ENCODE measurements around the gene ASPSCR1. TPM values are rescaled to one million over a fixed set of nuclear protein-coding genes. Genes with fewer than 3 reads are reported as not detected.

Gene ASPSCR1
- total and polyA plus RNA-seq, 10 of the 15 experiments (the other 5 are each of a cell fraction or from before 2014, with no cell fraction given) = 1.5 to 48.4 (median 25.4) TPM

DNA sequence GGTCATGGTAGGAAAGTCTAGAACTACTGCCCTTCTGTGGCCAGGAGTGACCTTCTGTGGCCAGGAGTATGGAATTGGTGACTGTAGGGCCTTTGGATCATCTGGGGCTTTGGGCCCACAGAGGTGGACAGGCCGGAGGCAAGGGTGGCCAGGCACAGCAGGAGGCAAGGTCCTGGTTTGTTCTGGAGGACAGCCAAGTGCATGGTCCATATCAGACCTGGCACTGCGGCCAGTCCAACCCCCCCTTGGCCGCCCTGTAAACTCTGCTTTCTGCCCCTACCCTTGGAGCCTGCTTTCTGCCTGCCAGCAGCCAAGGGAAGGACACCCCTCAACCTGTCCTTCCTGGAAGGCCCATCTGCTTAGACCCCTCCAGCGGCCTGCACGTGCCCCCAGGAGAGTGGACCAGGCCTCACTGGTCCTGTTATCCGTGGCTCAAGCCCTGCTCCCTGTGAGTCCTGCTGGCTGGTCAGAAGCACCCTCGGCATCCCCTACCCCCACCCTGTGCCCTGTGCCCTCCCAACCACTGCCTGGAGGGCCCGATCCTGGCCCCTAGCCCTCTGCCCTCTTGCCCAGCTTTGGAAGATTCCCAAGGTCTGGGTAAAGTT lies 62.4 kb downstream of the ASPSCR1 start:
- DNase-seq (ENCODE audit: low read depth, low spot score) (no peak), FAIRE-seq (no peak), ATAC-seq (no peak)
- in situ Hi-C loops (cut with MboI) (loop anchor here (5.0 kb wide), 1 partner anchor 118 kb away; no protein-coding TSS in a partner anchor), intact Hi-C loops (cut with micrococcal nuclease; ENCODE audit: unreplicated experiment) (loop anchor here (5.0 kb wide), 1 partner anchor 58 kb away; the partner anchor contains the start of gene FASN)
- H3K27me3 ChIP-seq (replicated peaks in 1 of 2; ENCODE audit: control insufficient read depth in 2 of 2, insufficient read depth in 2 of 2, low read length in 1 of 2) = no peaks in the 10 kb centered on the region
- peaks cover 10% of the 10 kb centered on the region for H3K4me1 ChIP-seq (ENCODE audit: control insufficient read depth, insufficient read depth, low read length)
- 65% methylated on average over 8 of the region's 8 CpGs for WGBS (ENCODE audit: insufficient coverage, insufficient replicate concordance, low lambda C conversion rate, missing lambda C conversion rate)
- H2AFZ ChIP-seq (ENCODE audit: control insufficient read depth, low read depth, low read length) = no peak overlapping the region
- H4K20me1 ChIP-seq (ENCODE audit: control insufficient read depth, insufficient read depth) = no peaks in the 10 kb centered on the region
- ChIA-PET CTCF (interaction anchor here (1.4 kb wide), 1 partner anchor 11 kb away, joined by 3 read pairs; no protein-coding TSS in a partner anchor), POLR2A (interaction anchor here (0.7 kb wide), 1 partner anchor 118 kb away, joined by 10 read pairs; no protein-coding TSS in a partner anchor), RAD21 (ENCODE audit: unreplicated experiment) (interaction anchor here (0.7 kb wide), 1 partner anchor 72 kb away, joined by 4 read pairs; no protein-coding TSS in a partner anchor), SMC1A (ENCODE audit: uncharacterized antibody, unreplicated experiment) (no interaction called here)
- no peak overlapping the region for H3K27ac ChIP-seq (ENCODE audit: control insufficient read depth, insufficient read depth)
- H3K9ac ChIP-seq (ENCODE audit: control insufficient read depth, insufficient read depth, low read length) = no peak overlapping the region
- H3K9me3 ChIP-seq (replicated peaks; ENCODE audit: control insufficient read depth, insufficient read depth, low read length) = no peaks in the 10 kb centered on the region
- no TSS peak for BruUV-seq (replicated peaks)
- TF ChIP-seq, protein P1, sequence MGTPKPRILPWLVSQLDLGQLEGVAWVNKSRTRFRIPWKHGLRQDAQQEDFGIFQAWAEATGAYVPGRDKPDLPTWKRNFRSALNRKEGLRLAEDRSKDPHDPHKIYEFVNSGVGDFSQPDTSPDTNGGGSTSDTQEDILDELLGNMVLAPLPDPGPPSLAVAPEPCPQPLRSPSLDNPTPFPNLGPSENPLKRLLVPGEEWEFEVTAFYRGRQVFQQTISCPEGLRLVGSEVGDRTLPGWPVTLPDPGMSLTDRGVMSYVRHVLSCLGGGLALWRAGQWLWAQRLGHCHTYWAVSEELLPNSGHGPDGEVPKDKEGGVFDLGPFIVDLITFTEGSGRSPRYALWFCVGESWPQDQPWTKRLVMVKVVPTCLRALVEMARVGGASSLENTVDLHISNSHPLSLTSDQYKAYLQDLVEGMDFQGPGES (IDR thresholded peaks at IDR 0.05) = no peak
- no peak for TF ChIP-seq ZSCAN29 (IDR thresholded peaks at IDR 0.05)
- no peak for TF ChIP-seq STAT3 (IDR thresholded peaks at IDR 0.05; ENCODE audit: low read depth, low read length)
- TF ChIP-seq, protein P2, sequence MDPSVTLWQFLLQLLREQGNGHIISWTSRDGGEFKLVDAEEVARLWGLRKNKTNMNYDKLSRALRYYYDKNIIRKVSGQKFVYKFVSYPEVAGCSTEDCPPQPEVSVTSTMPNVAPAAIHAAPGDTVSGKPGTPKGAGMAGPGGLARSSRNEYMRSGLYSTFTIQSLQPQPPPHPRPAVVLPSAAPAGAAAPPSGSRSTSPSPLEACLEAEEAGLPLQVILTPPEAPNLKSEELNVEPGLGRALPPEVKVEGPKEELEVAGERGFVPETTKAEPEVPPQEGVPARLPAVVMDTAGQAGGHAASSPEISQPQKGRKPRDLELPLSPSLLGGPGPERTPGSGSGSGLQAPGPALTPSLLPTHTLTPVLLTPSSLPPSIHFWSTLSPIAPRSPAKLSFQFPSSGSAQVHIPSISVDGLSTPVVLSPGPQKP (IDR thresholded peaks at IDR 0.05; ENCODE audit: low read depth, low read length) = no peak
- TF ChIP-seq ZBED1 (IDR thresholded peaks at IDR 0.05; ENCODE audit: borderline replicate concordance) = no peak
- TF ChIP-seq SREBF1 (IDR thresholded peaks at IDR 0.05; ENCODE audit: low read length) = no peak
- no peak for TF ChIP-seq SIN3A (IDR thresholded peaks at IDR 0.05; ENCODE audit: low read depth, low read length)
- TF ChIP-seq POLR2AphosphoS2 (IDR thresholded peaks at IDR 0.05; ENCODE audit: low read depth, low read length) = no peak
- no peak for TF ChIP-seq ZZZ3 (IDR thresholded peaks at IDR 0.05; ENCODE audit: control insufficient read depth, insufficient read length, low read depth)
- no peak for TF ChIP-seq ZNF274 (IDR thresholded peaks at IDR 0.05; ENCODE audit: insufficient read depth, insufficient read length)
- no peak for TF ChIP-seq RAD51 (IDR thresholded peaks at IDR 0.05)
- TF ChIP-seq EED (IDR thresholded peaks at IDR 0.05; ENCODE audit: low read depth) = no peak
- TF ChIP-seq, protein P3, sequence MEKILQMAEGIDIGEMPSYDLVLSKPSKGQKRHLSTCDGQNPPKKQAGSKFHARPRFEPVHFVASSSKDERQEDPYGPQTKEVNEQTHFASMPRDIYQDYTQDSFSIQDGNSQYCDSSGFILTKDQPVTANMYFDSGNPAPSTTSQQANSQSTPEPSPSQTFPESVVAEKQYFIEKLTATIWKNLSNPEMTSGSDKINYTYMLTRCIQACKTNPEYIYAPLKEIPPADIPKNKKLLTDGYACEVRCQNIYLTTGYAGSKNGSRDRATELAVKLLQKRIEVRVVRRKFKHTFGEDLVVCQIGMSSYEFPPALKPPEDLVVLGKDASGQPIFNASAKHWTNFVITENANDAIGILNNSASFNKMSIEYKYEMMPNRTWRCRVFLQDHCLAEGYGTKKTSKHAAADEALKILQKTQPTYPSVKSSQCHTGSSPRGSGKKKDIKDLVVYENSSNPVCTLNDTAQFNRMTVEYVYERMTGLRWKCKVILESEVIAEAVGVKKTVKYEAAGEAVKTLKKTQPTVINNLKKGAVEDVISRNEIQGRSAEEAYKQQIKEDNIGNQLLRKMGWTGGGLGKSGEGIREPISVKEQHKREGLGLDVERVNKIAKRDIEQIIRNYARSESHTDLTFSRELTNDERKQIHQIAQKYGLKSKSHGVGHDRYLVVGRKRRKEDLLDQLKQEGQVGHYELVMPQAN (conservative IDR thresholded peaks at IDR 0.05) = no peak
- TF ChIP-seq, protein P4, sequence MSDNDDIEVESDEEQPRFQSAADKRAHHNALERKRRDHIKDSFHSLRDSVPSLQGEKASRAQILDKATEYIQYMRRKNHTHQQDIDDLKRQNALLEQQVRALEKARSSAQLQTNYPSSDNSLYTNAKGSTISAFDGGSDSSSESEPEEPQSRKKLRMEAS (IDR thresholded peaks at IDR 0.05; ENCODE audit: low read depth, low read length) = no peak
- TF ChIP-seq, protein P5, sequence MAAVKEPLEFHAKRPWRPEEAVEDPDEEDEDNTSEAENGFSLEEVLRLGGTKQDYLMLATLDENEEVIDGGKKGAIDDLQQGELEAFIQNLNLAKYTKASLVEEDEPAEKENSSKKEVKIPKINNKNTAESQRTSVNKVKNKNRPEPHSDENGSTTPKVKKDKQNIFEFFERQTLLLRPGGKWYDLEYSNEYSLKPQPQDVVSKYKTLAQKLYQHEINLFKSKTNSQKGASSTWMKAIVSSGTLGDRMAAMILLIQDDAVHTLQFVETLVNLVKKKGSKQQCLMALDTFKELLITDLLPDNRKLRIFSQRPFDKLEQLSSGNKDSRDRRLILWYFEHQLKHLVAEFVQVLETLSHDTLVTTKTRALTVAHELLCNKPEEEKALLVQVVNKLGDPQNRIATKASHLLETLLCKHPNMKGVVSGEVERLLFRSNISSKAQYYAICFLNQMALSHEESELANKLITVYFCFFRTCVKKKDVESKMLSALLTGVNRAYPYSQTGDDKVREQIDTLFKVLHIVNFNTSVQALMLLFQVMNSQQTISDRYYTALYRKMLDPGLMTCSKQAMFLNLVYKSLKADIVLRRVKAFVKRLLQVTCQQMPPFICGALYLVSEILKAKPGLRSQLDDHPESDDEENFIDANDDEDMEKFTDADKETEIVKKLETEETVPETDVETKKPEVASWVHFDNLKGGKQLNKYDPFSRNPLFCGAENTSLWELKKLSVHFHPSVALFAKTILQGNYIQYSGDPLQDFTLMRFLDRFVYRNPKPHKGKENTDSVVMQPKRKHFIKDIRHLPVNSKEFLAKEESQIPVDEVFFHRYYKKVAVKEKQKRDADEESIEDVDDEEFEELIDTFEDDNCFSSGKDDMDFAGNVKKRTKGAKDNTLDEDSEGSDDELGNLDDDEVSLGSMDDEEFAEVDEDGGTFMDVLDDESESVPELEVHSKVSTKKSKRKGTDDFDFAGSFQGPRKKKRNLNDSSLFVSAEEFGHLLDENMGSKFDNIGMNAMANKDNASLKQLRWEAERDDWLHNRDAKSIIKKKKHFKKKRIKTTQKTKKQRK (IDR thresholded peaks at IDR 0.05; ENCODE audit: low read depth, low read length) = no peak
- peaks cover 5% of the 10 kb centered on the region for H3K79me2 ChIP-seq (ENCODE audit: control insufficient read depth, insufficient read depth, low read length)
- H3K36me3 ChIP-seq (ENCODE audit: control insufficient read depth in 2 of 2, insufficient read depth in 2 of 2, low read length in 1 of 2) = no peaks in the 10 kb centered on the region; a peak in 1 of 4 replicates
- H3K4me2 ChIP-seq (ENCODE audit: control insufficient read depth, insufficient read depth) = no peak overlapping the region
- H3K4me3 ChIP-seq = no peak overlapping the region
